Suppressor macrophage treated with lipopolysaccharide for 1 hour (primary cell): ENCODE data around the gene SLC39A11.
A peak's percentile ranks its signal among the peaks of the same experiment; 100 is the strongest.

ENCODE experiments used
- DNase-seq, 3 donors: peaks; one replicate each; pipeline ENCODE4 v3.0.0-alpha.2; 2020 to 2022

The SLC39A11 gene

DNA sequence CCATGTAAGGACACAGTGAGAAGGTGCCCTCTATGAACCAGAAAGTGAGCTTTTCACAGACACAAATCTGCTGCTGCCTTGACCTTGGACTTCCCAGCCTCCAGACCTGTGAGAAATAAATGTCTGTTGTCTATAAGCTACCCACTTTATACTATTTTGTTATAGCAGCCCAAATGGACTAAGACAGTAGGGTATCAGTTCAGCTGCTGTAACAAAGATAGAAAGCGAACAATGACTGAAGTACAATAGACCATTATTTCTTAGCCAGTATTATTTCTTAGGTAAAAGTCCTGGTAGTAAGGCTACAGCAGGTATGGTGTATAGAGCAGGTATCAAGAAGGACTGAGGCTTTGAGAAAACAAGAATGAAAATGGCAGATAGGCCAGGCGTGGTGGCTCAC is 117.0 kb downstream of the SLC39A11 start:
- DNase-seq = no peak

DNA sequence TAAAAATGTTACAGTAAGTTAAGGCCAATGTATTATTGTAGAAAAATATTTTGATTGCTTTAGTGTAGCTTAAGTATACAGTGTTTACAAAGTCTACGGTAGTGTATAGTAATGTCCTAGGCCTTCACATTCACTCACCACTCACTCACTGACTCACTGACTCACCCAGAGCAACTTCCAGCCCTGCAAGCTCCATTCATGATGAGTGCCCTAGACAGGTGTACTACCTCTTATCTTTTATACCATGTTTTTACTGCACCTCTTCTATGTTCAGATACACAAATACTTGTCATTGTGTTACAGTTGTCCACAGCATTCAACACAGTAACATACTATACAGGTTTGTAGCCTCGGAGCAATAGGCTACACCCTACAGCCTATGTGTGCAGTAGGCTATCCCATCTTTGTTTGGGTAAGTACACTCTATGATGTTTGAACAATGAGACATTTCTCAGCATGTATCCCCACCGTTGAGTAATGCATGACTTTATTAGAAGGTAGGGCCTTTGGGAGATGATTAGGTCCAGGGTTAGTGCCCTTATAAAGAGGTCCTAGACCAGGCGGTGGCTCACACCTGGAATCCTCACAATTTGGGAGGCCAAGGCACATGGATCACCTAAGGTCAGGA is 117.8 kb downstream of the SLC39A11 start:
- no peak for DNase-seq

DNA sequence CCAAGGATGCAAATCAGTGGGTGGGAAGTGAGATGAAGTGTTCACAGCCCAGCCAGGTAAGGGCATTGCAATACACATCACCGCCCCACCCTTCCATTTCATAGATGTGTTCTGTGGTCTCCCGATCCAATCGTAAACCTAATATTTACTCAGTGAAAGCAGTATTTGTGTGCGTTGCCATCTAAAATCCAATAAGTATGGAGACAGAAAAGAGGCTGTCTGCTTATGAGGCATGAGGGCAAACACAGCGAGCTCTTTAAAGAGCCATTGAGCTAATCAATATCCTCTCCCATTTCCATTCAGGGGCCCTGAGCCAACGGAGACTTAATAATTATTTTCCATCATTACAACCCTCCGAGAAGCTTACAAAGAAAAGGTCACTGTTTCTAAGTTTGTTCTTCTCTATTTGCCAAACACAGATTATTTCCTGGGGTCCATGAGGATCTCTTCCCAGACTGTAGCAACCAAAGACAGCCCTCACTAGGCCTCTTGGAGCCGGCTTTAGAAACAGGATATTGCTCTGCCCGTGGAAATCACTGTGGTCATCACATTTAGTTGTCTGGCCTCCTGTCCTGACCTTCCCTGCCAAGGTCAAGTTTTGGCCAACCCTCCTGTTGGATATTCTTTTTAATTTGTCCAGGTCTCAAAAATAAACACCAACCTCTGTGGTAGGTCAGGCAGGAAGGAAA is 120.1 kb downstream of the SLC39A11 start:
- DNase-seq = no peak

DNA sequence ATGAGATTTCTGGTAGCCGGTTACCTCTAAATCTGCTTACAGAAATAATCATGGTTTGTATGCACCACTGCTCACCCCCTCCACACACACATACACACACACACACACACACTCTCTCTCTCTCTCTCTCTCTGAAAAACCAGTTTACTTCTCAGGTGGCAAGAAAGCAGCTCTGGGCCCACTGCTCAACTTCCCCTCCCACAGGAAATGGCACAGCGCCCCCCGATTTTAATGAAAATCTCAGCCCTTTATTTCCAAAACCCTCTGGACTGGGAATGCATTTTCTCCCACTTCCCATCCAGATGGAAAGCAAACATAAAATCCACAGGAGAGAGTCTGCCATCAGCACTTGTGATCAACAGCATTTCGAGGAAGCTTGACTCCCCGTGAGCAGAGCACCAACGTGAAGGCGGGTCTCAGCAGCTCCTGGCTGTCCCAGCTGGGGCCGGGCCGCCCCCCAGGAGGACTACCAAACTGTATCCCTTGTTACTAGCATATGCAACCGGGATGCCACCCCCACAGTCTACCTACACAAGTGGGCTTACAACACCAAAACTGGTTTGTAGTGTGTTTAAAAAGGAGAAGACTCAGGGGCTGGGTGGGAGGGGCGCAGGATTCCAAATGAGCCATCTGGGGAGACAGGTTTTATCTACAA is 121.1 kb downstream of the SLC39A11 start:
- DNase-seq = no peak

- no peak for DNase-seq
Observed at GRCh38 chr17:72970797-72971196, 121.7 kb downstream of the SLC39A11 start.

DNA sequence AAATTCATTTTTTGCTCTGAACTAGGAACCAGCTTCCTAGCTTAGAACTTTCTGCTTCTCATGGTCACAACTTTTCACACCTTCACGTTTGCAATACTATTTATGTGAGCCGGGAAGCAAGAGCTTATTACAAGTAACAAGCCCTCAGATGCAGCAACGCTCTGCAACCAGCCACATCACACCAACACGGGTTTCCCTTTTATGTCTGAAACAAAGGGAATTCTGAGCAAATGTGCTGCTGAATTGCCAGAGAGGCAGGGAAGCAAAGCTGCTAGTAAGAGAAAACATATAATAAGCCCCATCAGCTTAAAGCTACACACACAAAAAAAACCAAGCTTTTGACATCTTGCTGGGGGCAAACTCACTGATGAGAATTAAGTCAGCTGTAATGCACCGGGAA is 122.2 kb downstream of the SLC39A11 start:
- DNase-seq = no peak

GRCh38 chr17:72969293-72969906 is 123.1 kb downstream of the SLC39A11 start:
- no peak for DNase-seq

DNA sequence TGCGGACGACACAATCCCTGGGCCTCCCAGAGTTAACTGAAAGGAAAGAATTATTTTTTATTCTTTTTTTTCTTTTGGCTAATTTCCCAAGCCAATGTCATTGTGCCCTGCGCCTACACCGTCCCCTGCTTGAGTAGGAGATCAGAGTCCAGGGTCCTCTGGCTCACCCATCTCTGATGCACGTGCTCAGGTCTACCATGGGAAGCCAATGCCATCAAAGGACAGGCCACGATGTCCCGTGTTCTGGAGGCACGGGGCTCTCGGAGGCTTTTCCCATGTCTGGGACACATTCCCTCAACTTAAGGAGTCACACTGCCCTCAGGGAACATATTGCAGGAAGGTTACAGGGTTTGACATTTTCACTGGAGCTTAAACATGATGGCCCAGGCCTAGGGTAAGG is 123.7 kb downstream of the SLC39A11 start:
- DNase-seq = no peak

GRCh38 chr17:72967977-72968585 is 124.4 kb downstream of the SLC39A11 start:
- no peak for DNase-seq

DNA sequence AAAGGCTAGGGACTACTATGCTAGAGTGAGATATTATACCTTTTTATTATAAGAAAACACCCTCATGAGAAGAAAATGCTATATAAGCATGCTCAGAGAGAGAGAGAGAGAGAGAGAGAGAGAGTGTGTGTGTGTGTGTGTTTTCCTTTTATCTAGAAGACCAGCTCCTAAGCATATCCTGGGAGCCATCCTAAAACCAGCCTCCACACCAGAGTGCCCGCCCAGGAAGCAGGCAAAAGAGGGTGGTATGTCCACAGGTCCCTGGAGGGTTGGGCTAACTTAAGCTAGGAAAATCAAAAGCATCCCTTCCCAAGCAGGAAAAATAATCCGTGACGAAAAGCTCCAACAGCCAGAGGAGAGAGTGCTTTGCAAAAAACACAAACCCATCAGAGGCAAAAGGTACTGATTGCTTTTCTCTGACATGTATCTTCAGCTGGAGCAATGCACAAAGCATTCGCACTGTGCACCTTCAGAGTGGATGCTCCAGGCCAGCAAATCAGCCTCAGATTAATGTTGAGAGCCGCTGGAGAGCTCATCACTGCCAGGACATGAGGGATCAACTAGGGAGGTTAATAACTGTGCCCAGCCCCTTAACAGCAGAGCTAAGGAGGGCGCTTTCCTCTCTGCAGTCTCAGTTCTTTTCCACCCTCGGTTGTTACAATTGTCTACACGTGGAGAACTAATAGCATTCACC is 125.1 kb downstream of the SLC39A11 start:
- no peak for DNase-seq

DNA sequence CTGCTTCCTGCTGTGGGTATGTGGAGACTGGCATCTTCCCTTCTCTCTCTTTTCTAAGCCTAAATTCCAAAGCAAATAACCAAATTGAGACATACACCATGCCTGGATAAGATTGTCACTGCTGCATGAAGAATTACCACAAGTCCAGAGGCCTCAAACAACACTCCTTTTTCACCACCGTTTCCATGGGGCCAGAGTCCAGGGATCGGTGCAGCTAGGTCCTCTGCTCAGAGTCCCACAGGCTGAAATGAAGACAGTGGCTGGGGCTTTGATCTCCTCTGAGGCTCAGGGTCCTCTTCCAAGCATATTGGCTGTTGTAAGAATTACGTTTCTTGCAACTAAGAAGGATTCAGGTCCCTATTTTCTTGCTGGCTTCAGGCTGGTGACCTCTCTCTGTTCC is 130.4 kb downstream of the SLC39A11 start:
- DNase-seq = no peak

GRCh38 chr17:72955391-72956140 is 136.9 kb downstream of the SLC39A11 start:
- no peak for DNase-seq

DNA sequence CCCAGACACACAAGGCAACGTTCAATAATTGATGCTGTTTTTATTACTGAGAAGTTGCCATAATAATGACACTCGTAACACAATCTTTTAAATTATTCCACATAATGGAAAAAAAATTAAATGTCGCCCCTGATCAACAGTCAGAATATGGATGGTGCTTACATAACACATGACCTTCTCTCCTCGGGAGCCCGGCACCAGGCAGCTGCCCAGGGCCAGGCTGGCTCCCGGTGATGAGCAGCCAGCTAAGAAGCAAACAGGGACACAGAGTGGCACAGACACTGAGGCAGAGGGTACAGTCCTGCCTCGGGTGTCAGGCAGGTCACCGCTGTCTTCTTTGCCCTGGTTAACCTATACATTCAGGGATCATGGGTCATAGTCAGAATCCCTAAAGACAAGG is 137.9 kb downstream of the SLC39A11 start:
- DNase-seq = no peak

DNA sequence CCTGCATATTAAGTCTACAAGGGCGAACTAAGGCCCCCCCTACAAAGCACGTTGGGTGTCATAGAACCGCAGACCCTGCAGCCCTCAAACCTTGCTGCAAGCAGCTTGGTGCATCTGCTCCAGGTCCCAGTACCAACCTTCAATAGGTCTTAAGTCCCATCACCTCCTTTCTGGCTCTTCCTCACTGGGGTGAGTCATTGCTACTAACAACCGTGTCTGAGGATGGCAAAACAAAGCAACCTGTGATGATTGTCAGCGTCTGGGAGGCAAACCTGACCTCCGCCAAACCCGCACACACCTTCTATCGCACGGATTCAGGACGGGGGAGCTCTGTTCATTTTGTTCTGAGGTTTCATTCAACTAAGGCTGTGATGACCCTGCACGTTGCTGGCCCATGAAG is 138.9 kb downstream of the SLC39A11 start:
- no peak for DNase-seq

GRCh38 chr17:72952641-72953315 is 139.7 kb downstream of the SLC39A11 start:
- no peak for DNase-seq

DNA sequence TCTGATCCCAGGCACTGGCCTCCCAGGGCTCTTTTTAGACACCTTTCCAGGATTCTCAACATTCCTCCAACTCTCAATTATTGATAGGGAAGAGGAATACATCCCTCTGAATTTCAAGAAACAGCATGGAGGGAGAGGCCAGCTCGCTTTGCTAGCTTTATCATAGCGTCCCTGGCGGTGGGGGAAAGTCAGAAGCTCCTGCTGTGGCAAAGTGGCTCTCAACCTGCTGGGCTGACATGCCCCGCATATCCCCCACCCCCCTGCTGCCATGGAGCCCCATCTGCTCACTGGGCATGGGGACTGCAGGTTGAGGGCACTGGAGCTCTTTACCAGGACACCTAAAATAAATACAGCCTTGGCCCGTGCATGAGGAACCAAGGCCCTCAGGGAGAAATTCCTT is 140.3 kb downstream of the SLC39A11 start:
- no peak for DNase-seq

DNA sequence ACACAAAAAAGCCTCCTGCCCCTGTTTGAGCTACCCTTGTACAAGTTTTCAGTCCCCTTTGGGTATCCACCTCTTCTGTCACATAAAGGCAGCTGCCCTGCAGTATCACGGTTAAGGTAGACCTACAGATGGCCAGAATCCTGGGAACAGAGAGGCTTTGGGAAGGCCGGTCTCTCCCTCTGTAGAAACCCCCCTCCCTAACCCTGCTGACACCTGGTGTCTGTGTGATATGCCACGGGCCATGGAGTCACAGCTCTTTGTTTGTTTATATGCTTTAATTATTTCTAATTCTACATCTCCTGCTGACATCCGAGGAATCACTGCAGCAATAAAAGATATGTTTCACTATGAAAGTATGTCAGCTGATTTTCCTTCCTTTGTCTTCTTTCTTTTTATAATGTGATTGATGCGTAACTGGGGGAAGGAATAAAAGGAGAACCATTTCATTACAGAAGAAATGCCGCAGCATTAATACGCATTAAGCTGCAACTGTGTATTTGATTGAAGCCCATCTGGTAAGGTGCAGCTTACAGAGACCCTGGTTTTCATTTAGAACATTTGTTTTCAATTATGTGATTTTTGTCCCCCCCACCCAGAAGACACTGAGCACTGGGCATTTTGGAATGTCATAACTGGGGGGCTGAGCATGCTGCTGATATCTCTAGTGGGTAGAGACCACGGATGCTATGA is 142.1 kb downstream of the SLC39A11 start:
- DNase-seq = no peak

DNA sequence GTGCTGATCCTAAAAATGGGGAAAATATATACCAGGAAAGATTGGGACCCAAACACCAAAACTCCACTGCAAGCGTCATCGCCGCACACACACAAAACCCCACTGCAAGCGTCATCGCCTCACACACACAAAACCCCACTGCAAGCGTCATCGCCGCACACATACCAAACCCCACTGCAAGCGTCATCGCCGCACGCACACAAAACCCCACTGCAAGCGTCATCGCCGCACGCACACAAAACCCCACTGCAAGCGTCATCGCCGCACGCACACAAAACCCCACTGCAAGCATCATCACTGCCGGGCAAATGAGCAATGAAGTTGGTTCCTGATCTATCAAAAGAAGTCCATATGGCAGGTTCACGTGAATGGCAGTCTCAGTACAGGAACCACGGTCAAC is 144.4 kb downstream of the SLC39A11 start:
- DNase-seq = no peak

DNA sequence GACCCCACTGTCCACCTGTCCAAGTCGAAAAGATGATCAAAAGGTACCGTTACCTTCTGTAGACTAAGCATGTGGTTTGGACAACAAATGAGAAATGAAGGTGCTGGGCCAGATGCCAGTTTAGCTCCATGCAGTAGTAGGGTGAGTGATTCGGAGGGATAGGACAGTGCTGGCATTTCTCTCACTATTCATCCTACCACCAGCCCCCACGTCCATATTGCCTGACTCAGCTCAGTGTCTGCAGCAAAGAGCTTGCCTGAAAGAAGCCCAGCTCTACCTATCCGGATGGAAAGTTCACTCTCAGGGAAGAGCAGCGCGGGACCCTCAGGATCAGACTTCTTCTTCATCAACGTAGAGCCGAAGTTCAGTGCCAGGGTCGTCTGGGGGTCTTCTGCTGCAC is 145.0 kb downstream of the SLC39A11 start:
- DNase-seq = no peak

- DNase-seq = no peak
Observed at GRCh38 chr17:72946696-72947095, 145.8 kb downstream of the SLC39A11 start.

GRCh38 chr17:72946156-72946555 is 146.3 kb downstream of the SLC39A11 start:
- DNase-seq = peak; percentile 24 to 39 (median 36)
